NCI-H2196 (cell line): ENCODE data around the gene MAST4.

Source experiments
- DNase-seq: peaks from one replicate; lab custom pipeline; 2025; ENCODE audit not compliant: unreplicated experiment; lab: John Stamatoyannopoulos, UW

The MAST4 gene

DNA sequence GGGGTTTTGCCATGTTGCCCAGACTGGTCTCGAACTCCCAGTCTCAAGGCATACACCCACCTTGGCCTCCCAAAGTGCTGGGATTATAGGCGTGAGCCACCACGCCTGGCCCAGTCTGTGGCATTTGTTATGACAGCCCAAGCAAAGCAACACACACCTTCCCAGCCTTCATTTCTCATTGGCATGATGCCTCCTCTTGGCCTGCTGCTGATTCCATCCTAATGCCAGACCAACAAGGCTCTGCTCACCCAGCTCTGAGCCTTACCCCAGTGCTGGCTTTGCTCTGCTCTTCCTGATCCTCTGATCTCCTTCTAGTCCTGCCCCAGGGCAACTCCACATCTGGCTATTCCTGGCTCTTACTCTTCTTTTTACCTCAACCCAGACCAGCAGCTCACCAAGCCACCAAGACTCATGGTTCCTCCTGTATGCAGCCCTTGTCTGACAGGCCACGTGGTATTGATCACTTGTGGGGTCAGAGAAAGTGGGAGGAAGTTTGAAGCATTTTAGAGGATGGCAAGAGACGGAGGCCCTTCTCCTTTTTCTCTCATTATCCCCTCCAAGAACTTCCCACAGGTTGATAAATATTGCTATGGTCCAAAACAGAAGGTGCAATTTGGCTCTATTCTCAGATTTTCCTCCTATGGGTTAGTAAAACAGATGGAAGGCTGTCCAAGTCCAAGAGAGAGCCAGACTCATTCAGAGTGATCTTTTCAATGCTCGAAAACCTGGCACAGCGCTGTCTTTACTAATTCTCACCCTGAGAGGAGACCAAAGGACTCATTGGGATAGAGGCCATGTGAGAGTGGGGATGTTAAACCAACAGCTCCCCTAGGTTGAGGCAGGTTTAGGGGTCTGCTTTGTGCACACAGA is 599.4 kb downstream of the MAST4 start:
- no peak for DNase-seq

DNA sequence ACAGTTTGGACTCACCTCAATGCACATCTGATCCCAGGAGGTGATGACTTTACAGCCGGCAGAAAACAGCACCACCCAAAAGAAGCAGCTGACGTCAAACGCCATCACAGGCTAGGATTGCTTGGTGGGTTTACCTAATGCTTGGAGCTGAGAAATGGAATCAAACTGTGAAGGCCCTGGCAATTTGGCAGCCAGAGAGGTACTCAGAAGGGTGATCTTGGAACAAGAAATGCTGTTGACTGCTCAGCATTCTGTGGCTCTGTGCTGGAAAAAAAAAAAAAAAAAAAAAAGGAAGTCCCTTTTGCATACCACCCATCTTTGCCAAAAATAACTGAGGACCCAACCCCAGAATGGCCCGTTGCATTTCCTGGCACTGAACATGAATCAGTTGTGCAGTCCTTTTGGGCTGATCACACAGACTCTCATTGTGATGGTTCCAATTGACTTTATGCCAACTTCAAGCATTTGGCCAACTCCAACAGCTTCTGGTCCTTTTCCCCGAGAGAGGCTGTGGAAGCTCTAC is 600.4 kb downstream of the MAST4 start, which contains the start of gene CD180:
TSS of gene CD180 (minus strand) at position 263 of the 523 bp plus-strand sequence. CDS start at position 105, 158 bp downstream.
- no peak for DNase-seq

DNA sequence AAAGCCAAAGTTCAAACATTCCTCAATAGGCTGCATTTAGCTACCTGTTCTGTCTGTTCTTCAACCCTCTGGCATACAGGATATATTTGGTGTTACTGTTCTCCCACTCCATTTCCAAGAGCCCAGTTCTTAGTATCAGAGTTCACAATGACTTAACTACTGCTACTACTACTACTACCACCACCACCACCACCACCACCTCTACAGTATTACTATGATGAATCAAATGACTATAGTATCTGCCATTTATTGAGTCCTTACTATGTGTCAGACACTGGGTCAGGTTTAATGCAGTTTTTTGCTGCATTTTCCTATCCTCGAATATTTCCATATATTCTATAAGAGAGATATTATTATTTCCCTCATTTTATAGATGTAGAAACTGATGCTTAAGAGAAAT is 601.3 kb downstream of the MAST4 start:
- DNase-seq, result no peak

DNA sequence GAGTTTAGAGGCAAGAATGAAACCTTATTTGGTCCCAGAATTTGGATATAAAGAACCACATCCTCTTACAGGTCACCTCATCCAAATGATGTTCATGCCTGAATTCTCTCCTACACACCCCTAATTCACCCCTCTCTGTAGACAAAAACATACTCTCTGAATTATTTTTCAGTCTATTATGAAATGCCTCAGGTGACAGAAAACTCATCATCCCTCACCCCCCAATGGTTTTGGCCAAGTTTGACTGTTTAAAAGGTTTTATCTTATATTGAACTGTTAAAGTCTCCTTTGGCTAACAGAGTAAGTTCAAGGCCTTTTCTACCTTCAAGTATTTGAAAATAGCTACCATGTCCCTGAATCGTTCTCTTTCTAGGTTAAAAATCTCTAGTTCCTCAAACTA is 602.7 kb downstream of the MAST4 start:
- no peak for DNase-seq

DNA sequence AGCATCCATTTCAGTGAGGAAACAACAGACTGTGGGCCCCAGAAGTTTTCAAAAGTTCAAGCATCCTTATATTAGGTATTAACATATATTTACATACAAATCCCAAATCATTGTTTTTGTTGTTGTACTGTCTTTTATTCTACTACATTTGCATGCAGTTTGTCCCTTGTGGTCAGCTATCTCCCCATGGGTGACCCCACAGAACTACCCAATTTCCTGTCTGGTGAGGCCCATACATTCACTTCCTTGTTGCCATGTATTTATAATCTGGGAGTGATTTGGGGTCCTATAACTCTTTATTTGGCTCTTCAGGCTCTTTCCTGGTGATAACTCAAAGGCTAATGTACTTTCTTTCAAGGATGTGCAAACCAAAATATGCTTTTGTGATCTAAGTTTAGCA is 603.7 kb downstream of the MAST4 start:
- DNase-seq, result no peak

DNA sequence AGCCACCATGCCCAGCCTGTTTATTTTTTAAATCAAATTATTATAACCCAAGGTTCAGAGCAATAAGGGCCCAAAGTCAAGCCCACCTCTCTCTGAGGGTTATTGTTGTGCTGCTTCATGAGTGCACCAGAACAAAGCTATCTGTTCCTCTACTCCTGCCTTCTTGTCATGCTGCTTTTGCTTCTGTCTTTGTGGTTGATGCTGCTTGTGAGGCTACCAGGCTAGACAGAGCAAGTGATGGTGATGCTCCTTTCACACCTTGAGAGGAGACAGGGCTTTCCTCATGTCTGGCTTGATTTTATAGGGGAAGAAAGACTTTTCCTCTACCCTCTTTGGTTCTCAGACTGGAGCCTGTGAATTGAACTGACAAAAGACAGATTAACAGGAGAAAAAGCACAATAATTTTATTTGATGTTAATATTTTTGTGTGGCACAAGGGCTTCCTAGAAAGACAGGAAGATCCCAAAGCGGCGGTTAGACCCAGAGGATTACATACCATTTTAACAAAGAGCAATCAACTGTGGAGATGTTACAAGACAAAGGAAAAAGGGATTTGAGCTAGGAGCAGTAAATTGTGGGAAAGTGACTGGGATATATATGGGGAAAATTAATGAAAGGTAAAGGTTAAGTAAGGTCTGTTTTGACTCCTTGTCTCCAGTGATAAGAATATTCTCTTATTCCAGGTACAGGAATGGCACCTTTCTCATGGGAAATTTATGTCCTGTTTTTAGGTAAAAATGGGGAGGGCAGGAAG is 604.8 kb downstream of the MAST4 start:
- no peak for DNase-seq

DNA sequence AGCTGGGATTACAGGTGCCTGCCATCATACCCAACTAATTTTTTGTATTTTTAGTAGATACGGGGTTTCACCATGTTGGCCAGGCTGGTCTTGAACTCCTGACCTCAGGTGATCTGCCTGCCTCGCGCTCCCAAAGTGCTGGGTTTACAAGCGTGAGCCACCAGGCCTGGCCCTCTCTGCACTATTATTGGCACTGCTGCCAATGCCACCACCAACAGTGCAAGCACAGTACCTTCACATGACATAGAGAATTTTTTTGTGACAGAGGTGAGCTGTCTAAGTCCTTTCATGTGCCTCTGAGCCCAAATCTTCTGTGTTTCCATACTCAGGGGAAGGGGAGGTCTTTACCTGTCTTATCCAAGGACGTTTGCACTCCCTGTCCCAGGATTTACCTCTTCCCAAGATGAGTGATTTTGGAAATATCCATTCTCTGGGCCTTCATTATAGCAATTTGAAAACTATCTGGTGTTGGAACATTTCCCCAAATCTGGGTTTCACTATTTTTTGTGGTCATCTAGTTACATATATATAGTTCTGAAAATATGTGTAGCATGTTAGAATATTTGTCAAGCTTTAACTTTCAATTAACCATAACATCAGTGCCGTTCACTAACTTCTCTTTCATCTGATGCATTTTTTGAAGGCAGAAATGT is 605.8 kb downstream of the MAST4 start:
- DNase-seq, result no peak

DNA sequence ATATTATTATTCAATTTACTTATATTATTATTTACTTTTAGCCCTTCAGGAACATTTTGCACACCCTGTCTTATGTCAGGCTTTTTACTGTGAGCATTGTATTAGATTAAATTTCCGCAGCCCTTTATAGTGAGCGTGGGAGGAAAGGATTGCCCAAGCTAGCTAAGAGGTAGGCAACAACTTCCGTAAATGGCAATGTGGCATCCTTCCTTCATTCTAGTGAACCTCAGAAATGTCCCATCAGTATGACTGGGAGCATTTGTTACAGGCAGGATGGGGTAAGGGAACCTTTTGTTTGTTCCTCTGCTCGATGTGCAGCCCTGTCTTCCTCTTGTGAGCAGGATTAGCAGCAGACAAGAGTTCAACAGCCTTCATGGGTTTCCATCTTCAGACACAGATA is 606.6 kb downstream of the MAST4 start:
- DNase-seq, result no peak

DNA sequence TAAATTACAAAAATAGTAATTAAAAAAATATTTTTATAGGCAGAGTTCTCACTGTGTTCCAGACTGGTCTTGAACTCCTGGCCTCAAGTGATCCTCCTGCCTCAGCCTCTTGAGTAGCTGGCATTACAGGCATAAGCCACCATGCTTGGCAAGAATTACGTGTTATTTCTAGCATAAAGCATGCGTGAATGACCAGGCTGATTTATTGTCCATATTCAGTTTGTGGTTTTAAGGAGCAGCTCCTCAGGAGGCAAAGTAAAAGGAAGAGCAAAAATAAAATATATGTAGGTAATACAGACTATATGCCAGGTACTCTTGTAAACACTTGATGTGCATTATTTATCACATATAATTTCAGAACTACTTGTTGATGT is 607.5 kb downstream of the MAST4 start:
- DNase-seq, result no peak

DNA sequence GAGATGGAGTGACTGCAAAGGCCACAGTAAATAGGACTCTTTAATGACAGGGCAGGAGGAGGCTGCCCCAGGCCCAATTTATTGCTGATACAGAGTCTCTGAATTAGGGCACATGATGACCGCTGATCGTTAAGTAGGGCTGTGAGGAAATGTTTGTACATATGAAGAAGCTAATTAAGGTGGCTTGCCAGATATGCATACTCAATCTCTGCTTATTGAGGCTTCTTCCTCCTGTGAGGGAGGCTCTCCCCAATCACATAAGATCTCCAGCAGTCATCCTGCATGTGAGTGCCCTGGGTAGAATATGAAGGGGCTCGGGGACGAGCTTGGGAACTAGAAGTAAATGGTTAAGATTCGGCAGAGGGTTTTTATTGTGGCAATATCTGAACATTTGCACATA is 608.6 kb downstream of the MAST4 start:
- DNase-seq, result no peak

DNA sequence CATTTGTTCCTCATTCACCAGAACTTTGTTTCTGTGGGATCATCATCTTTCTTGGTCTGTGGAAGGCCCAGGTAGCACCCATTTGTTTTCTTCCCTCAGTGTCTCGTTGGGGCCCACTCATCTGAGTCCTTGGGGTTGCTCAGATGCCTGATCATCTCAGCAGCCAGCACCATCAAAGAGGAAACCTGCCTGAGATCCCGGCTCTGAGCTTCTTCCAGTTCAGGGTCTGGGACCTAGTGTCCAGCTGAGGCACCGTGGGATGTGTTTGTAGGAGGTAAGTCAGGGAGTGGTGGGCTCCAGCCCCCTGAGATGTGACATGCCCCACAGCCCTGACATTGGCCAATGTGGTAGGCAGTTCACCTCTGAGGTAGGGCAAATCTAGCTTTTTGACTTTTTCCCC is 609.8 kb downstream of the MAST4 start:
- DNase-seq, result no peak

DNA sequence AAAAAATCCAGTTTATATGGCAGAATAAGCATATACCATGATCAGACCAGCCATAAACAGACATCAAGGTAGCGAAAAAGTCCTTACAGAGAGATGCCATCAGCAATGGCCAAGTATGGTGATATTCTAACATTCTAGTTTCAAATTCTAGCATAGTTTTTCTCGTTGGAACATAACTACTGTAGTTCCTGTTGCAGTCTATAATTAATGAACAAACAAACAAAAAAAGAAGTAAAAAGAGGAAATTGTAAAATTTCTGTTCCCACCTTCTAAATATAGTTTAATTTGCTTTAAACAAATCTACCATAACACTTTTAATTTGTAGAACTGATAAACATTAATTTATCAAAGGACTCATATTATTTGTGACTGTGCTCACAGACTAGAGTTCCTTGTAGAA is 610.3 kb downstream of the MAST4 start:
- DNase-seq, result no peak

DNA sequence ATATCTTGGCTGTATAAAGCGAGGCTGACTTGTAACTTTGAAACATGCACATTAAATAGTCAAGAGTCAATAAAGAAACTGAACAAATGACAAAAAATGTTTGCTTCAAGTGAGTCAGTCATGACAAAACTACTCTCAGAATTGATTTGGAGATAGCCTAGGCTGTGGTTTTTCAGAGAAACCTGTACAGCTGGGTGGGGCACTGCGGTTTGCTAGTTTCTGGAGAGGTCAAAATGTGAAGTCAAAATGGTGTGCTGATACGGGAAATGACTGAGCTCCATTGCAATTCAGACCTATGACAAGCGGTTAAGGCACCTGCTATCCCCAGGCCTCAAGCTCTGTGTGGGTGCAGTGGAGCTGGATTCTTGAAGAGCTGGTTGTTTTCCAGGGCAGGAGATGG is 610.7 kb downstream of the MAST4 start:
- no peak for DNase-seq

DNA sequence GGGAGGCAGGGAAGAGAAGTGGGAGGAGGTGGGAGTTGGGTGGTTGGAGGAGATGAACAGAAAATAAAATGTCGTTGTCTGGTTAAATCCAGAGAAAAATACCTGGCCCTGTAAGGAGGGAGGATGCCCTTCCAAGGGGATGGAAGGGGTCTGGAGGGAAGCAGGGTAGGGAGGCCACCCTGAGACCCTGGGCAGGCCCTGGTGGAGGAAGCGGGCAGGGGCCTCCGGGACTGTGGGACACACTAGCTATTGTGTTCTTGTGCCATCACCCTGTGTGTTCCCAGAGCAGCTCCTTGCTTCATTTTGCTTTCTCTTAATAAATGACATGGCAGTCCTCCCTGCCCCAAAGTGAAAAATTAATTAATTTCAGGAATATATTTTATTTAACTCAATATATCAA is 612.2 kb downstream of the MAST4 start:
- DNase-seq, result no peak

DNA sequence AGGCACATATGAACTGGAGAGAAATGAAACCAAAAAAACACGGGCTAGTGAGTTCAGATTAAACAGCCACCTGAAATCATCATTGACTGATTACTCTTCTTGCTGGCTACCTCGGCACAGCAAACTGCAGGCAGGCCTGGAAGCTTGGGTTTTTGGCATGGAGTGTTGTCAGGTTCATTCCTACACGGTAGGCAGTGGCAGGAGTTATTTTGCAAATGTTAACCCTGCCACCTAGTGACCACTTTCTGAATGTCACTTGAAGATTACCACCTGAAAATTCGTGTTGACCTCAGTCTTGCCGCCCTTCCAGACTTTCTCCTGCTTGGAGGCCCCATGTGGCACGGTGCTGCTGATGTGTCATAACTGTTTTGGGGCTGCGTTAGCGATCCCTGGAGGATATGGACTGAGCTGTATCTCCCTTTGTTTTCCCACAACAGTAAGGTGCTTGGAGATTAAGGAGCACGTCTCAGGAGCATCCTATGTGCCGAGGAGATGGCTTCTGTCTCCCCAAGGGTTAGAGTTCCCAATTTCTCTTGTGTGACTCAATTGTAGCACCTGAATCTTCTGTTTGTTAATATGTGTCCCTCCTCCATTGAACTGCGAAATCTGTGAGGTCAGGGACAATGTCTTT is 613.1 kb downstream of the MAST4 start:
- peak; percentile 54 for DNase-seq

DNA sequence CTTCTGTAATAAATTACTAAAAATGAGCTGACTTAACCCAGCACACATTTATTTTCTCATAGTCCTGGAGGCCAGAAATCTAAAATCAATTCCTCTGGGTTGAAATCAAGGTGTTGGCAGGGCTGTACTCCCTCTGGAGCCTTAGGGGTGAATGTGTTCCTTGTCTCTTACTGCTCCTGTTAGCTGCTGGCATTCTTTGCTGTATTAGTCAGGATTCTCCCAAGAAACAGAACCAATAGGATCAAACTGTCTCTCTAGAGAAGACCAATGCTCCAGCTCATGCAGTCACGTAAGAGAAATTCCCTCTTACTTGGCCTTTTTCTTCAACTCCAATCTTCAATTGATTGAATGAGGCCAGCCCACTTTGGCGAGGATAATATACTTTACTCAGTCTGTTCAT is 615.7 kb downstream of the MAST4 start:
- DNase-seq, result no peak

DNA sequence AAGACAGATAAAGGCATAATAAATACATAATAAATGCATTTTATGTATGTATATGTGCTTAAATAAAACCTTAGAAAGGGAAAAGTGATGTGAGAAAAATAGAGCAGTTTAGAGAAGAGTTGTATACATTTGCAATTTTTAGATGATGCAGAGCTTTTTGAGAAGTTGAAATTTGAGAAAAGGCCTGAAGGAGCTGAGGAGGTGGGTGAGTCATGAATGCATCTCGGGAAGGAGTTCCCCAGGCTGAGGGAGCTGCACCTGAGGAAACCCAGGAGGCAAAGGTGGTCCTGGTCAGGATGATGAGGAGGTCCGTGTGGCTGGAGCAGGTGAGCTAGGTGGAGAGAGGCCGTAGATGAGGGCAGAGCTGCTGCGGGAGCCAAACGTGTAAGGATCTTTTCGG is 617.8 kb downstream of the MAST4 start:
- DNase-seq, result no peak

DNA sequence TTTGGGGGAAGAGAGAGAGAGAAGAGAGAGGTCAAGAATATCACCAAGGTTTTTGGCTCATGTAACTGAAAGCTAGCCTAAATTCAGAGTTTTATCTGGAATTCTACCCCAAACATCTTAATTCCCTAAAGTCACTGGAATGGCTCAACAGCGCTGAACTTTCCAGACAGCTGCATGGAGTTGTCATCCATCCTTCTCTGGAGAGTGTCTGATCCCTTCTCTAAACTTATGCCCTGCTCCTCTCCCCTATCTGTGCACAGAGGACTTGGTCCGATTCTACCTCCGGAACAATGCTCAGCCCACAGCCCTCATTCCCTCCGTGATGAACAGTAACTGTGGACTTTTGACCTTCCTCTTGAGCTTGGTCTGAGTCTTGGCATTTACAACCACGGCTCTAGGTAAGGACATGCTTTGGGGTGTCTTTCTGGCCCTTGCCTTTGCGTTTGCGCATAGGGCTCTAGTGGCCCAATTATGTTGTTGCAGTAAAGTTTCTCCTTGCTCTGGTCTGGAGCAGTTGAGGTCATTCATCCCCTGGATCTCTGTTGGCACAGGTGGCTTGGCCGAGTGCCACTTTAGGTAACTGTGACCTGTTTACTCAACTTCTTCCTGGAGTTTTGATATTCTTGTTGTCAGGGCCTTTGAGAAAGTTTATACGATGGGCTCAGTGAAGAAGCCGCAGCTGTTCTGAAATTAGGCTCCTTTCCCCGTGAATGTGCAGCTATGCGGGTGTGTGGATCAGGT is 618.7 kb downstream of the MAST4 start:
- DNase-seq, result peak; percentile 16

DNA sequence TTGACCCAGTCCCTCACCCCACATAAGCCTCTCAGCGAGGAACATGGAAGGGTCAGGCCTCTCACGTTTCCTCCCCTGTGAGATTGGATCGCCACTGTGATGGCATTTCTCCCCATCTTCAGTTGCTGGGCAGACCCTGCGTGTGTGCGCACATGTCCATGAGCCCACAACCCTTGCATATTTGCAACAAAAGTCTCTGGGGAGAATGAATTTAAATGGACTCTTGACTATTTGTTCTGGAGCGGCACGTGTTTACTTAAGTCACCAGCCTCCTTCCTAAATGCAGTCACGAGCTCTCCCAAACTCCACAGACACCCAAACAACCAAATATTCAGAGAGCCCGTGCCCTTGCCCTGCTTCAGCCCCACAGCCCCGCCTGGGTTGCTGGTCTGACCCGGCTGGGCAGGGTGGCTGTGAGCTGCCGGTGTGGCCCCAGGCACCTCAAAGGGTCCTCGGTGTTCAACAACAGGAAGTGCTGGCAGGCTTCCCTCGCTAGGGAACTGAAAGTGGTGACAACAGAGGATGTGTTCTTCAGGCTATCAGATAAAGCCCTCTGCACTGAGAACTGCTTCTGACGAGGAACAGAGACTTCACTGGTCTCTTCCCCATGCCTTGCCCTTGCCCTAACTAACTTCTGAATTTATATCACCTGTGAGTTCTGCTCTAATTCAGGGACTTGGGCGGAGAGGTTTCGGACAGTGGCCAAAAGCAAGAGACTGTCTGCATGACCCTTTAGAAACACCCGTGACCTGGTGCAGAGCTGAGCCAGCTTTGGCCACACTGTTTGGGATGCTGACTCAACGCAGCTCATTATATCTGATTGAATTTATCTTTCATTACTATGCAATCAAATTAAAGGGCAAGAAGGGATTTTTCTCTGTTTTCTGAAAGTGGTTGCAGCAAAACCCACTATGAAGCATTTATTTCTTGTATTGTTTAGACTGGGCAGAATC is 619.6 kb downstream of the MAST4 start:
- no peak for DNase-seq
